ENCODE results near the gene MVB12B. TPM values are rescaled to one million over a fixed set of nuclear protein-coding genes. Genes with fewer than 3 reads are reported as not detected.
A peak's percentile ranks its signal among the peaks of the same experiment; 100 is the strongest.

Gene MVB12B
- total RNA-seq, 1 experiment from 2014 or later = 10.9 TPM

DNA sequence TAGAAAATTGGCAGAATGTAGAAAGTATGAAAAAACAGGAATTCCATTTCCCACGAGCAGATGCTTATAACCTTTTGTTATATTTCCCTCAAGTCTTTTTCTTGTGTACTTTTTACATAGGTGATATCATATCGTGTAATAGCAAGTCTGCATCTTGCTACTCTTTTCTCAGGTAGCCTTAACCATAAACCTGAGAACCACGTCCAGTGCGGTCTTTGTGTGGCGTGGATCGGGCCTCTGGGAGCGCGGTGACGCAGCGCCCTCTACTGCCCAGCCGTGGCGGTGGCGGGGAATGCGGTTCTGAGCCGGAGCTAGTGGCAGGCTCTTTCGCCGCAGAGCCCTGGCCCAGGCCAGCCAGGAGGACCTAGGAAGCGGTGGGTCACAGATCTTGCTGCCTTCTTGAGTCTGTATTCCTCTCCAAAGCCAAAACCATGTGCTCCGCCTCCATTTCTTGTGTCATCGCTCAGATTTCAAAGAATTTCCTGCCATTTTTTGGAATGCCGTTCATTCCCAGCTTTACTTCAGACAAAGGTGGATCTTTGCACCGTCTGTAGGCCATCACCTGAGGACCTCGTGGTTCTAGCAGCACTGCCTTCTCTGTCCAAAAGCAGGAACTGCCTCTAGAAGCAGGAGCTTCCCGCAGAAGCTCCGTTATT is 71.9 kb downstream of the MVB12B start:
- no peaks in the 10 kb centered on the region for H3K79me2 ChIP-seq (ENCODE audit: insufficient read depth, low read length)
- ATAC-seq (peak; percentile 96), DNase-seq (ENCODE audit: low read depth, low spot score) (no peak)
- H3K9ac ChIP-seq (ENCODE audit: low read length) = no peak overlapping the region
- no peaks in the 10 kb centered on the region for H4K20me1 ChIP-seq (ENCODE audit: insufficient read depth)
- ChIA-PET RAD21 (ENCODE audit: low non-redundant PET in 1 of 2, low total read pairs in 2 of 2, uncharacterized antibody in 2 of 2, unreplicated experiment in 2 of 2) (interaction anchor here (0.6 to 1.3 kb wide), 5 partner anchors 95 to 987 kb away, joined by 3 to 5 read pairs (median 4); no protein-coding TSS in a partner anchor), CTCF (interaction anchor here (0.6 to 2.3 kb wide), 28 partner anchors 9 to 1627 kb away, joined by 3 to 21 read pairs (median 3); no protein-coding TSS in a partner anchor), POLR2A (no interaction called here)
- no peaks in the 10 kb centered on the region for H3K27me3 ChIP-seq (ENCODE audit: insufficient read depth, low read length)
- TF ChIP-seq POLR2AphosphoS5 (IDR thresholded peaks at IDR 0.05; ENCODE audit: low read depth, low read length) = no peak
- TF ChIP-seq, protein P1, sequence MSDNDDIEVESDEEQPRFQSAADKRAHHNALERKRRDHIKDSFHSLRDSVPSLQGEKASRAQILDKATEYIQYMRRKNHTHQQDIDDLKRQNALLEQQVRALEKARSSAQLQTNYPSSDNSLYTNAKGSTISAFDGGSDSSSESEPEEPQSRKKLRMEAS (IDR thresholded peaks at IDR 0.05) = no peak
- TF ChIP-seq CTCF (IDR thresholded peaks at IDR 0.05 in 2 of 3, conservative IDR thresholded peaks at IDR 0.05 in 1 of 3; ENCODE audit: borderline replicate concordance in 1 of 3, insufficient read depth in 1 of 3, low read depth in 2 of 3, low read length in 2 of 3) = peak; percentile 89 to 100 (median 98)
- peak; percentile 28 for TF ChIP-seq YY1 (IDR thresholded peaks at IDR 0.05; ENCODE audit: extremely low read depth, insufficient replicate concordance, low read depth, low read length)
- peak; percentile 96 for TF ChIP-seq RAD21 (IDR thresholded peaks at IDR 0.05; ENCODE audit: low read depth)
- no peak overlapping the region for H3K27ac ChIP-seq (ENCODE audit: low read depth, low read length)
- no peak overlapping the region for H3K4me2 ChIP-seq (ENCODE audit: low read length)
- H3K9me3 ChIP-seq (ENCODE audit: control insufficient read depth in 1 of 2, insufficient read depth in 1 of 2, low read depth in 1 of 2, low read length in 2 of 2) = no peaks in the 10 kb centered on the region
- intact Hi-C loops (cut with micrococcal nuclease) = loop anchor here (1.0 to 5.0 kb wide), 2 partner anchors 81 to 96 kb away; no protein-coding TSS in a partner anchor
- no peaks in the 10 kb centered on the region for H3K9me2 ChIP-seq (ENCODE audit: insufficient read depth)
- H3K36me3 ChIP-seq (ENCODE audit: control insufficient read depth in 1 of 2, insufficient read depth in 2 of 2, low read length in 2 of 2) = no peaks in the 10 kb centered on the region
- no TSS peak for BruUV-seq (replicated peaks)
- H2AFZ ChIP-seq (ENCODE audit: low read depth, low read length, poor library complexity, severe bottlenecking) = no peak overlapping the region
- peaks cover 11 to 13% of the 10 kb centered on the region in 2 experiments; a peak in 3 of 4 replicates for H3K4me1 ChIP-seq (ENCODE audit: control insufficient read depth in 1 of 2, insufficient read depth in 2 of 2, low read length in 2 of 2)
- no peak overlapping the region for H3K4me3 ChIP-seq (replicated peaks in 1 of 2; ENCODE audit: low read depth in 1 of 2, low read length in 2 of 2)

All from HCT116 (cell line).